Measurements from ENCODE around the gene CD44. TPM values are rescaled to one million over a fixed set of nuclear protein-coding genes. Genes with fewer than 3 reads are reported as not detected.

CD44 gene
- total RNA-seq, 4 donors from 2014 or later: 19.5 to 32.5 (median 29.2) TPM

- intact Hi-C loops (cut with DNase I; ENCODE audit: low total_unique reads): loop anchor here (10.0 kb wide), 1 partner anchor 123 kb away; no protein-coding TSS in a partner anchor
Measured at GRCh38 chr11:35241531-35241930, 102.6 kb downstream of the CD44 start.

GRCh38 chr11:35242412-35243242, 103.7 kb downstream of the CD44 start:
- intact Hi-C loops (cut with DNase I; ENCODE audit: low total_unique reads): loop anchor here (10.0 kb wide), 1 partner anchor 122 kb away; no protein-coding TSS in a partner anchor
- Histone ChIP-seq H3K9me3 (no peaks in the 10 kb centered on the region), H3K27me3 (no peaks in the 10 kb centered on the region), H3K4me3 (no peak overlapping the region), H3K27ac (no peak overlapping the region), H3K36me3 (no peaks in the 10 kb centered on the region), H3K4me1 (peaks cover 4 to 9% of the 10 kb centered on the region in 2 donors)
- DNase-seq (no peak), ATAC-seq (no peak)
- in situ Hi-C loops (cut with MboI; ENCODE audit: low sequenced_read_pairs in 4 of 4): loop anchor here in 2 of 4 donors (5.0 to 25.0 kb wide), 3 partner anchors 152 to 655 kb away; no protein-coding TSS in a partner anchor
- TF ChIP-seq CTCF (IDR thresholded peaks at IDR 0.05 in 4 of 5, conservative IDR thresholded peaks at IDR 0.05 in 1 of 5): no peak
- TF ChIP-seq POLR2A (IDR thresholded peaks at IDR 0.05): no peak

More at GRCh38 chr11:35241531-35241930, 102.6 kb downstream of the CD44 start:
- H3K4me1 ChIP-seq: peaks cover 2 to 7% of the 10 kb centered on the region in 2 donors
- H3K4me3 ChIP-seq: no peak overlapping the region
- H3K9me3 ChIP-seq: no peaks in the 10 kb centered on the region
- no peaks in the 10 kb centered on the region for H3K36me3 ChIP-seq
- no peak for ATAC-seq
- TF ChIP-seq POLR2A (IDR thresholded peaks at IDR 0.05) (no peak), CTCF (IDR thresholded peaks at IDR 0.05 in 4 of 5, conservative IDR thresholded peaks at IDR 0.05 in 1 of 5) (no peak)
- in situ Hi-C loops (cut with MboI; ENCODE audit: low sequenced_read_pairs in 4 of 4): loop anchor here in 2 of 4 donors (5.0 to 25.0 kb wide), 3 partner anchors 153 to 654 kb away; no protein-coding TSS in a partner anchor
- H3K27me3 ChIP-seq: no peaks in the 10 kb centered on the region
- DNase-seq: no peak
- H3K27ac ChIP-seq: no peak overlapping the region

GRCh38 chr11:35243774-35244173, 104.8 kb downstream of the CD44 start:
- no peak overlapping the region for H3K27ac ChIP-seq
- in situ Hi-C loops (cut with MboI; ENCODE audit: low sequenced_read_pairs in 4 of 4): loop anchor here in 2 of 4 donors (5.0 to 25.0 kb wide), 3 partner anchors 151 to 656 kb away; no protein-coding TSS in a partner anchor
- no peaks in the 10 kb centered on the region for H3K36me3 ChIP-seq
- H3K4me1 ChIP-seq: peaks cover 4 to 9% of the 10 kb centered on the region in 2 donors
- ATAC-seq (no peak), DNase-seq (no peak)
- H3K27me3 ChIP-seq: no peaks in the 10 kb centered on the region
- H3K4me3 ChIP-seq: no peak overlapping the region
- intact Hi-C loops (cut with DNase I; ENCODE audit: low total_unique reads): loop anchor here (10.0 kb wide), 1 partner anchor 121 kb away; no protein-coding TSS in a partner anchor
- TF ChIP-seq CTCF (IDR thresholded peaks at IDR 0.05 in 4 of 5, conservative IDR thresholded peaks at IDR 0.05 in 1 of 5): no peak
- no peak for TF ChIP-seq POLR2A (IDR thresholded peaks at IDR 0.05)
- H3K9me3 ChIP-seq: no peaks in the 10 kb centered on the region

GRCh38 chr11:35245056-35245455, 106.1 kb downstream of the CD44 start:
- no peak overlapping the region for H3K4me3 ChIP-seq
- H3K9me3 ChIP-seq: no peaks in the 10 kb centered on the region
- intact Hi-C loops (cut with DNase I; ENCODE audit: low total_unique reads) (loop anchor here (10.0 kb wide), 1 partner anchor 120 kb away; no protein-coding TSS in a partner anchor), in situ Hi-C loops (cut with MboI; ENCODE audit: low sequenced_read_pairs in 4 of 4) (loop anchor here in 1 of 4 donors (10.0 to 25.0 kb wide), 2 partner anchors 150 to 658 kb away; no protein-coding TSS in a partner anchor)
- peaks cover 4 to 9% of the 10 kb centered on the region in 2 donors for H3K4me1 ChIP-seq
- H3K36me3 ChIP-seq: no peaks in the 10 kb centered on the region
- no peaks in the 10 kb centered on the region for H3K27me3 ChIP-seq
- ATAC-seq (no peak), DNase-seq (no peak)
- no peak overlapping the region for H3K27ac ChIP-seq
- TF ChIP-seq POLR2A (IDR thresholded peaks at IDR 0.05) (no peak), CTCF (IDR thresholded peaks at IDR 0.05 in 4 of 5, conservative IDR thresholded peaks at IDR 0.05 in 1 of 5) (no peak)

All from gastrocnemius medialis (tissue), 4 donors.